ENCODE results near the gene IMPACT.

DNA sequence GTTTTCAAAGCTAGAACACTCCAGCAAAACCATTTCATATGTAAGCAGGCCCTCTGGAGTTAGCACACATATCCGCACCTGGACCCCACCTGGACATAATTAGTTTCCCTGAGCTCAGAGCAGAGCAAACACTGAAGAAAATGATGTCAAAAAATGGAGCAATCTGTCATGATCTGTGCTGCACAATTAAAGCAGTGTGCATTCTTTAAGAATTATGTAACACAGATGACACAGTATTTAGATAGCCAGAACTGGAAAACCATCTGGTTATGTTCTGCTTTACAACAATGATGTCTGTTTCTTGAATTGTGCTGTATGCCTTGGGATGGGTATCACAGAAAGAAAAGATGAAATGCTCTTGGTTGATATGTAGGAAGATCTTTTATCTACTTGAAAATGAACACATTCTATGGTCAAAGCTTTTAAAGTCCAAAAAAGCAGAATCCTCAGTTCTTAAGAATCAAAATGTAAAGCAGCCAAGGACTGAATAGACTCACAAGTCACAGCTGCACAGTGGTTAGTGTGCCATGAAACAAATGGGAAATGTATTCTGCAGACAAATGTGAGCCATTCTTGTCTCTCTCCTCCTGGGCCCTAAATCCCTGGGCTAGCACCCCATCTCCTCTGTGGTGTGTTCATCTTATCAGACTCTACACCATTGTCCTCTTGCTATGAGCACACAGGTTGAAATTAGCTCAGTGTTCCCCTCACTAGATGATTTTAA is 70.7 kb downstream of the IMPACT start:
- TF ChIP-seq, protein P1, sequence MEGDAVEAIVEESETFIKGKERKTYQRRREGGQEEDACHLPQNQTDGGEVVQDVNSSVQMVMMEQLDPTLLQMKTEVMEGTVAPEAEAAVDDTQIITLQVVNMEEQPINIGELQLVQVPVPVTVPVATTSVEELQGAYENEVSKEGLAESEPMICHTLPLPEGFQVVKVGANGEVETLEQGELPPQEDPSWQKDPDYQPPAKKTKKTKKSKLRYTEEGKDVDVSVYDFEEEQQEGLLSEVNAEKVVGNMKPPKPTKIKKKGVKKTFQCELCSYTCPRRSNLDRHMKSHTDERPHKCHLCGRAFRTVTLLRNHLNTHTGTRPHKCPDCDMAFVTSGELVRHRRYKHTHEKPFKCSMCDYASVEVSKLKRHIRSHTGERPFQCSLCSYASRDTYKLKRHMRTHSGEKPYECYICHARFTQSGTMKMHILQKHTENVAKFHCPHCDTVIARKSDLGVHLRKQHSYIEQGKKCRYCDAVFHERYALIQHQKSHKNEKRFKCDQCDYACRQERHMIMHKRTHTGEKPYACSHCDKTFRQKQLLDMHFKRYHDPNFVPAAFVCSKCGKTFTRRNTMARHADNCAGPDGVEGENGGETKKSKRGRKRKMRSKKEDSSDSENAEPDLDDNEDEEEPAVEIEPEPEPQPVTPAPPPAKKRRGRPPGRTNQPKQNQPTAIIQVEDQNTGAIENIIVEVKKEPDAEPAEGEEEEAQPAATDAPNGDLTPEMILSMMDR (IDR thresholded peaks at IDR 0.05): no peak
- TF ChIP-seq EP300 (IDR thresholded peaks at IDR 0.05): no peak
- TF ChIP-seq POLR2A (IDR thresholded peaks at IDR 0.05): no peak
